Measurements from ENCODE around the gene SSBP4.
"Not testable (repeated sequence)": the region's sequence is repeated elsewhere in the genome, so short reads cannot be mapped to it uniquely, and the experiment has no call there.

SSBP4 gene

DNA sequence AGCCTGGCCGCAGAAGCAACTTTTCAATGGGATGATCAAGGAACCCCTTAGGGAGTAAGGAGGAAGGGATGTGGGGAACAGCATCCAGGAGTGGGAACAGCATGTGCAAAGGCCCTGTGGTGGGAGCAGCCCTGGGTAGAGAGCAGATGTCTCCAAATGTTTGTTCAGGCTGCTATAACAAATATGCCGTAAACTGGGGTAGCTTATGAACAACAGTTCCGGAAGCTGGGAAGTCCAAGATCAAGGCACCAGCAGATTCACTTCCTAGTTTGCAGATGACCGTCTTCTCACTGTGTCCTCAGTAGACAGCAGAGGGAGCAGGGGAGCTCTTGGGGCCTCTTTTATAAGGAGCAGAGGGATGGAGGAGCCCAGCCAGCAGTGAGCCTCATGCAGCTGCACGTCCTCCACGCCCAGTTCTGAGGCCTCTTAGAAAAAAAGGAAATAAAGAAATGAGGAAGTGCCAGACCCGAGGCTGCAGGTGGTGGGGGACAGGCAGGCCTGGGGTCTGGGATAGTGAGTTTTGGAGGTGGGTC, 17.6 kb upstream of the SSBP4 start:
- no peak overlapping the region for H2AFZ ChIP-seq (ENCODE audit: low read depth, low read length, severe bottlenecking)
- no peaks in the 10 kb centered on the region for H3K36me3 ChIP-seq (ENCODE audit: low read length)
- no peak for TF ChIP-seq EZH2phosphoT487 (conservative IDR thresholded peaks at IDR 0.05; ENCODE audit: low read length)
- TF ChIP-seq, protein P1, sequence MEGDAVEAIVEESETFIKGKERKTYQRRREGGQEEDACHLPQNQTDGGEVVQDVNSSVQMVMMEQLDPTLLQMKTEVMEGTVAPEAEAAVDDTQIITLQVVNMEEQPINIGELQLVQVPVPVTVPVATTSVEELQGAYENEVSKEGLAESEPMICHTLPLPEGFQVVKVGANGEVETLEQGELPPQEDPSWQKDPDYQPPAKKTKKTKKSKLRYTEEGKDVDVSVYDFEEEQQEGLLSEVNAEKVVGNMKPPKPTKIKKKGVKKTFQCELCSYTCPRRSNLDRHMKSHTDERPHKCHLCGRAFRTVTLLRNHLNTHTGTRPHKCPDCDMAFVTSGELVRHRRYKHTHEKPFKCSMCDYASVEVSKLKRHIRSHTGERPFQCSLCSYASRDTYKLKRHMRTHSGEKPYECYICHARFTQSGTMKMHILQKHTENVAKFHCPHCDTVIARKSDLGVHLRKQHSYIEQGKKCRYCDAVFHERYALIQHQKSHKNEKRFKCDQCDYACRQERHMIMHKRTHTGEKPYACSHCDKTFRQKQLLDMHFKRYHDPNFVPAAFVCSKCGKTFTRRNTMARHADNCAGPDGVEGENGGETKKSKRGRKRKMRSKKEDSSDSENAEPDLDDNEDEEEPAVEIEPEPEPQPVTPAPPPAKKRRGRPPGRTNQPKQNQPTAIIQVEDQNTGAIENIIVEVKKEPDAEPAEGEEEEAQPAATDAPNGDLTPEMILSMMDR (IDR thresholded peaks at IDR 0.05; ENCODE audit: insufficient read depth, low read length, poor library complexity, severe bottlenecking): peak; percentile 22
- no peaks in the 10 kb centered on the region for H4K20me1 ChIP-seq (ENCODE audit: low read depth, low read length)
- no peaks in the 10 kb centered on the region for H3K79me2 ChIP-seq (ENCODE audit: insufficient read depth, low read length)
- no peaks in the 10 kb centered on the region for H3K27me3 ChIP-seq (ENCODE audit: low read length)
- H3K9me2 ChIP-seq (replicated peaks; ENCODE audit: insufficient read depth, low read length): no peaks in the 10 kb centered on the region
- H3K27ac ChIP-seq (ENCODE audit: low read depth, low read length): no peak overlapping the region
- H3F3A ChIP-seq (ENCODE audit: insufficient read depth): peaks cover 8% of the 10 kb centered on the region
- no peaks in the 10 kb centered on the region for H3K9me3 ChIP-seq (ENCODE audit: insufficient read depth, low read length)
- H3K4me2 ChIP-seq (ENCODE audit: low read depth, low read length, poor library complexity, severe bottlenecking): no peak overlapping the region
- no peak overlapping the region for H3K9ac ChIP-seq (ENCODE audit: low read length)
- no peak overlapping the region for H3K4me3 ChIP-seq (ENCODE audit: insufficient read depth, low read length, poor library complexity, severe bottlenecking)

DNA sequence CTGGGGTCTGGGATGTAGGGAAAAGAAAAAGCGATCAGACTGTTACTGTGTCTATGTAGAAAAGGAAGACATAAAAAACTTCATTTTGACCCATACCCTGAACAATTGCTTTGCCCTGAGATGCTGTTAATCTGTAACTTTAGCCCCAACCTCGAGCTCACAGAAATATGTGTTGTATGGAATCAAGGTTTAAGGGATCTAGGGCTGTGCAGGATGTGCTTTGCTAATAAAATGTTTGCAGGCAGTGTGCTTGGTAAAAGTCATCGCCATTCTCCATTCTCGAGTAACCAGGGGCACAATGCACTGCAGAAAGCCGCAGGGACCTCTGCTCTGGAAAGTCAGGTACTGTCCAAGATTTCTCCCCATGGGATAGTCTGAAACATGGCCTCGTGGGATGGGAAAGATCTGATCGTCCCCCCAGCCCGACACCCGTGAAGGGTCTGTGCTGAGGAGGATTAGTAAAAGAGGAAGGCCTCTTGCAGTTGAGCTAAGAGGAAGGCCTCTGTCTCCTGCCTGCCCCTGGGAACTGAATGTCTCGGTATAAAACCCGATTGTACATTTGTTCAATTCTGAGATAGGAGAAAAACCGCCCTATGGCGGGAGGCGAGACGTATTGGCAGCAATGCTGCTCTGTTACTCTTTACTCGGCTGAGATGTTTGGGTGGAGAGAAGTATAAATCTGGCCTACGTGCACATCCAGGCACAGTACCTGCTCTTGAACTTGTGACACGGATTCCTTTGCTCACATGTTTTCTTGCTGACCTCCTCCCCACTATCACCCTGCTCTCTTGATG, 16.5 kb upstream of the SSBP4 start:
- not testable (repeated sequence) for H4K20me1 ChIP-seq (ENCODE audit: low read depth, low read length); H3F3A ChIP-seq (ENCODE audit: insufficient read depth); H2AFZ ChIP-seq (ENCODE audit: low read depth, low read length, severe bottlenecking); H3K4me2 ChIP-seq (ENCODE audit: low read depth, low read length, poor library complexity, severe bottlenecking); H3K79me2 ChIP-seq (ENCODE audit: insufficient read depth, low read length); H3K4me3 ChIP-seq (ENCODE audit: insufficient read depth, low read length, poor library complexity, severe bottlenecking); H3K36me3 ChIP-seq (ENCODE audit: low read length); H3K9me3 ChIP-seq (ENCODE audit: insufficient read depth, low read length); H3K9me2 ChIP-seq (replicated peaks; ENCODE audit: insufficient read depth, low read length); H3K9ac ChIP-seq (ENCODE audit: low read length); H3K27me3 ChIP-seq (ENCODE audit: low read length); H3K27ac ChIP-seq (ENCODE audit: low read depth, low read length)

DNA sequence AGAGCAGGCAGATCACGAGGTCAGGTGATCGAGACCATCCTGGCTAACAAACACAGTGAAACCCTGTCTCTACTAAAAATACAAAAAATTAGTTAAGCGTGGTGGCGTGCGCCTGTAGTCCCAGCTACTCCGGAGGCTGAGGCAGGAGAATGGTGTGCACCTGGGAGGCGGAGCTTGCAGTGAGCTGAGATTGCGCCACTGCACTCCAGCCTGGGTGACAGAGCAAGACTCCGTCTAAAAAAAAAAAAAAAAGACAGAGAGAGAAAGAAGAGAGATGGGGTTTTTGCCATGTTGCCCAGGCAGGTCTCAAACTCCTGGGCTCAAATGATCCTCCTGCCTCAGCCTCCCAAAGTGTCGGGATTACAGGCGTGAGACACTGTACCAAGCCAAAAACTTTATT, 13.4 kb upstream of the SSBP4 start:
- not testable (repeated sequence) for H3K4me2 ChIP-seq (ENCODE audit: low read depth, low read length, poor library complexity, severe bottlenecking); H3K9me2 ChIP-seq (replicated peaks; ENCODE audit: insufficient read depth, low read length); H3K27me3 ChIP-seq (ENCODE audit: low read length); H3K27ac ChIP-seq (ENCODE audit: low read depth, low read length); H3K4me3 ChIP-seq (ENCODE audit: insufficient read depth, low read length, poor library complexity, severe bottlenecking); H3K9me3 ChIP-seq (ENCODE audit: insufficient read depth, low read length); H2AFZ ChIP-seq (ENCODE audit: low read depth, low read length, severe bottlenecking); H3K9ac ChIP-seq (ENCODE audit: low read length); H4K20me1 ChIP-seq (ENCODE audit: low read depth, low read length); H3F3A ChIP-seq (ENCODE audit: insufficient read depth); H3K36me3 ChIP-seq (ENCODE audit: low read length); H3K79me2 ChIP-seq (ENCODE audit: insufficient read depth, low read length)

DNA sequence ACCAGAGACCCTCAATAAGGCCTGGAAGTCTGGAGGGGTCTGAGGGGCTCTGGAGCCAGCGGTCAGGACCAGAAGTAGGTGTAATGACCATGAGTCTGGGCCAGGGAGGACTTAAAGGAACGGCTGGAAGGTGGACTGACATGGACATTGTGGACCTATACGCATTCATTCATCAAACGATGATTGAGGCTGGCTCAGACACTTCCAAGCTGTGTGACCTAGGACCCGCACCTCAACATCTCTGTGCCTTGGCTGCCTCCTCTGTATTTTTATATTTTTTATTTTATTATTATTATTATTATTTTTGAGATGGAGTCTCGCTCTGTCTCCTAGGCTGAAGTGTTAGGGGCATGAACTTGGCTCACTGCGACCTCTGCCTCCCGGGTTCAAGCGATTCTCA, 12.4 kb upstream of the SSBP4 start:
- no peaks in the 10 kb centered on the region for H4K20me1 ChIP-seq (ENCODE audit: low read depth, low read length)
- no peaks in the 10 kb centered on the region for H3K79me2 ChIP-seq (ENCODE audit: insufficient read depth, low read length)
- H3K9me2 ChIP-seq (replicated peaks; ENCODE audit: insufficient read depth, low read length): no peaks in the 10 kb centered on the region
- no peaks in the 10 kb centered on the region for H3K9me3 ChIP-seq (ENCODE audit: insufficient read depth, low read length)
- no peak overlapping the region for H3K4me3 ChIP-seq (ENCODE audit: insufficient read depth, low read length, poor library complexity, severe bottlenecking)
- H2AFZ ChIP-seq (ENCODE audit: low read depth, low read length, severe bottlenecking): no peak overlapping the region
- peaks cover 8% of the 10 kb centered on the region for H3F3A ChIP-seq (ENCODE audit: insufficient read depth)
- H3K27ac ChIP-seq (ENCODE audit: low read depth, low read length): no peak overlapping the region
- no peaks in the 10 kb centered on the region for H3K36me3 ChIP-seq (ENCODE audit: low read length)
- H3K9ac ChIP-seq (ENCODE audit: low read length): no peak overlapping the region
- no peak overlapping the region for H3K4me2 ChIP-seq (ENCODE audit: low read depth, low read length, poor library complexity, severe bottlenecking)
- TF ChIP-seq, protein P1 (IDR thresholded peaks at IDR 0.05; ENCODE audit: insufficient read depth, low read length, poor library complexity, severe bottlenecking): no peak
- no peak for TF ChIP-seq EZH2phosphoT487 (conservative IDR thresholded peaks at IDR 0.05; ENCODE audit: low read length)
- no peaks in the 10 kb centered on the region for H3K27me3 ChIP-seq (ENCODE audit: low read length)

Measured in SU-DHL-6 (cell line).